Measurements from ENCODE around the gene TRUB2.

Gene TRUB2

DNA sequence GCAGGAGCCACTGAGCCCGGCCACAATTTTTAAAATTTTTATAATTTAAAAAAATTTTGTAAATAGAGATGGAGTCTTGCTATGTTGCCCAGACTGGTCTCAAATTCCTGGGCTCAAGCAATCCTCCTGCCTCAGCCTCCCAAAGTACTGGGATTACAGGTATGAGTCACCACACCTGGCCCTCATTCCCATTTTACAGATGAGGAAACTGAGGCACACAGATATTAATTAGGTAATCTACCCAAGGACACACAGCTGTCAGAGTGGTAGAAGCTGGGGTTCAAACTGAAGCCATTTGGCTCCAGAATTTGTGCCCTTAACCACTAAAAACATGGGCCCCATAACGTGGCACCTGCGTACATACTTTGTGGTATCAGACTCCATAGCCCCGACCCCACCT is 7.5 kb downstream of the TRUB2 start:
- Histone ChIP-seq H3K9me3 (ENCODE audit: insufficient read depth, low read length) (no peaks in the 10 kb centered on the region), H3K36me3 (ENCODE audit: insufficient read depth, insufficient read length, low read length) (peaks cover 62% of the 10 kb centered on the region), H3K4me3 (ENCODE audit: insufficient read length, low read depth) (no peak overlapping the region), H3K9ac (ENCODE audit: insufficient read length, low read depth) (no peak overlapping the region), H3K4me1 (ENCODE audit: insufficient read depth, insufficient read length) (no peaks in the 10 kb centered on the region), H3K27me3 (ENCODE audit: insufficient read depth, insufficient read length) (no peaks in the 10 kb centered on the region)
- TF ChIP-seq YY1 (IDR thresholded peaks at IDR 0.05; ENCODE audit: insufficient read depth, insufficient read length): no peak
- no peak for TF ChIP-seq ZNF274 (IDR thresholded peaks at IDR 0.05; ENCODE audit: low read depth, low read length)
- TF ChIP-seq SUZ12 (IDR thresholded peaks at IDR 0.05; ENCODE audit: extremely low read depth, insufficient read depth, insufficient read length): no peak
- DNase-seq (ENCODE audit: low read depth, low spot score): no peak

DNA sequence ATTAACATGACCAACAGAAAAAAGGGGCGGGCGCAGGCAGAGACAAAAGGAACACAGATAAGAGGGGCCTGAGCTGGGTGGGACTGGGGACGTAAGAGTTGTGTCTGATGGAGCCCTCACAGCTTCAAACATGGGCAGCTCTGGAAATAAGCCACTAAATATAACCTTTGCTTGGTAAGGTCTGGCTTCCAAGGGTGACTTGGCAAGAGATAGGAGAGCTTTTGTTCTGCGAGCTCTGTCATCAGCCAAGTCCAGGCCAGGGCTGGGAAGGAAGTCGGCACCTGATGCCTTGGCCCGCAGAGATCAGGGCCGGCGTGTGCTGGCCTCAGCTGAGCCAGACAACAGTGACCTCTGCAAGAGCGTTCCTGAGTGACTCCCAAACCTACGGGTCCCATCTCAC is 11.8 kb downstream of the TRUB2 start:
- Histone ChIP-seq H3K9ac (ENCODE audit: insufficient read length, low read depth) (no peak overlapping the region), H3K4me3 (ENCODE audit: insufficient read length, low read depth) (no peak overlapping the region), H3K9me3 (ENCODE audit: insufficient read depth, low read length) (no peaks in the 10 kb centered on the region), H3K4me1 (ENCODE audit: insufficient read depth, insufficient read length) (no peaks in the 10 kb centered on the region), H3K27me3 (ENCODE audit: insufficient read depth, insufficient read length) (no peaks in the 10 kb centered on the region), H3K36me3 (ENCODE audit: insufficient read depth, insufficient read length, low read length) (peaks cover 59% of the 10 kb centered on the region)
- no peak for DNase-seq (ENCODE audit: low read depth, low spot score)
- TF ChIP-seq ZNF274 (IDR thresholded peaks at IDR 0.05; ENCODE audit: low read depth, low read length) (no peak), YY1 (IDR thresholded peaks at IDR 0.05; ENCODE audit: insufficient read depth, insufficient read length) (no peak), SUZ12 (IDR thresholded peaks at IDR 0.05; ENCODE audit: extremely low read depth, insufficient read depth, insufficient read length) (no peak)

DNA sequence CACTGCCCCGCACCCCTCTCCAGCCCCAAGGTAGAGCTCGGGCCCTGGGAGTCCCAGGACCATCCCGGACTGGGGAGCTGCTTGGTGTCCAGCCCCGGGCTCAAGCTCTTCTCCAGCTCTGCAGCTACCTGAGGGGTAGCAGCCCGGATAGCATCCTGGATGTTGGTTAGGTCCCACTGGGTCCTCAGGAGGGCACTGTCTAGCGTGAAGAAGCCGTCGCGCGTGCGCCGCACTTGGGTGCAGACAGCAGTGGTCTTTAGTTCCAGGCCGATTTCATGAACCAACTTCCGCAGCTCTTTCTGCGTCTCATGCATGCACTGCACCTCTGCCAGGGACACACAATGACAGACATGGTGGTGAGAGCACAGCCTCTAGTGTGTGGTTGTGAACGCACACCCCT is 12.7 kb downstream of the TRUB2 start:
- peaks cover 5% of the 10 kb centered on the region for H3K4me1 ChIP-seq (ENCODE audit: insufficient read depth, insufficient read length)
- DNase-seq (ENCODE audit: low read depth, low spot score): no peak
- no peaks in the 10 kb centered on the region for H3K9me3 ChIP-seq (ENCODE audit: insufficient read depth, low read length)
- no peak overlapping the region for H3K9ac ChIP-seq (ENCODE audit: insufficient read length, low read depth)
- no peak for TF ChIP-seq YY1 (IDR thresholded peaks at IDR 0.05; ENCODE audit: insufficient read depth, insufficient read length)
- TF ChIP-seq SUZ12 (IDR thresholded peaks at IDR 0.05; ENCODE audit: extremely low read depth, insufficient read depth, insufficient read length): no peak
- TF ChIP-seq ZNF274 (IDR thresholded peaks at IDR 0.05; ENCODE audit: low read depth, low read length): no peak
- H3K27me3 ChIP-seq (ENCODE audit: insufficient read depth, insufficient read length): no peaks in the 10 kb centered on the region
- no peak overlapping the region for H3K4me3 ChIP-seq (ENCODE audit: insufficient read length, low read depth)
- H3K36me3 ChIP-seq (ENCODE audit: insufficient read depth, insufficient read length, low read length): peaks cover 54% of the 10 kb centered on the region

DNA sequence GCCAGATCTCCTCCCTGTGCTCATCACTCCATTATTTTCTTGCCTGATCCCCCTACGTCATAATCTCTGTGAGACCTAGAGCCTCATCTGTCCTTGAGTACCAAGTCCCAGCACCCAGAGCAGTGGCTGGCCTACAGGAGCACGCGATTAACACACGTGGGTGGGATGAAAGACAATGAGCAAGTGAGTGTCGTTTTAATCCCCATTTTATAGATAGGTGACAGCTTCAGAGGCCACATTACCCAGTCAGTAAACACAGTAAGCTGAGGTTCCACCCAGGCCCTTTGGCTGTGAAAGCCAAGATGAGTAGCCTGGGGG is 17.3 kb downstream of the TRUB2 start:
- TF ChIP-seq SUZ12 (IDR thresholded peaks at IDR 0.05; ENCODE audit: extremely low read depth, insufficient read depth, insufficient read length) (no peak), ZNF274 (IDR thresholded peaks at IDR 0.05; ENCODE audit: low read depth, low read length) (no peak), YY1 (IDR thresholded peaks at IDR 0.05; ENCODE audit: insufficient read depth, insufficient read length) (no peak)
- H3K4me1 ChIP-seq (ENCODE audit: insufficient read depth, insufficient read length): peaks cover 8% of the 10 kb centered on the region
- no peak overlapping the region for H3K4me3 ChIP-seq (ENCODE audit: insufficient read length, low read depth)

DNA sequence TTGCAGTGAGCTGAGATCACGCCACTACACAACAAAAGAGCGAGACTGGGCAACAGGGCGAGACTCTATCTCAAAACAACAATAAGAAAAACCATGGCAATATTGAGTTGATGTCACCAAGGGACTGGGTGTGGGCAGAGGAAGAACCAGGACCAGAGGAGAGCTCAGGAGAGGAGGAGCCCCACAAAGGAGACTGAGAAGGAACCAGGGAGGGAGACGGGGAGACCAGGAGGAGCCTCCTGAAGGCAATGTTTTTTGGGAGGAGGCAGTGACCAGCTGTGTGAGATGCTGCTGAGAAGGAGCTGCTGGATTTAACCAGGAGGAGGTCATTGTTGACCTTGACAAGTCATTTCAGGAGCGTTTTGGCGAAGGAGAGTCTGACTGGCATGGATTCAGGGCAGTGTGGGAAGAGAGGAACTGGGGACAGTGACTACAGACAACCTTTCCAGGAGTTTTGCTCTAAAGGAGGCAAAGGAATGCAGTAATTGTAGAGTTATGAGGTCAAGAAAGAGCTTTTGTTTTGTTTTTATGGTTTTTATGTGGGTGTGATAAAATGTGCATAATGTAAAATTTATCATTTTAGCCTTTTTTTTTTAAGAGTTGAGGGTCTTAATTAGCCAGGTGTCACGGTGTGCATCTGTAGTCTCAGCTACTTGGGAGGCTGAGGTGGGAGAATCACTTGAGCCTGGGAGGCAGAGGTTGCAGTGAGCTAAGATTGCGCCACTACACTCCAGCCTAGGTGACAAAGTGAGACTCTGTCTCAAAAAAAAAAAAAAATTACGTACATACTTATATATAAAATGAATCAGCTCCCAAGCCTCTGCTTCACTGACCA is 17.9 kb downstream of the TRUB2 start:
- Histone ChIP-seq H3K9ac (ENCODE audit: insufficient read length, low read depth) (no peak overlapping the region), H3K27me3 (ENCODE audit: insufficient read depth, insufficient read length) (no peaks in the 10 kb centered on the region), H3K36me3 (ENCODE audit: insufficient read depth, insufficient read length, low read length) (peaks cover 20% of the 10 kb centered on the region), H3K9me3 (ENCODE audit: insufficient read depth, low read length) (no peaks in the 10 kb centered on the region), H3K4me1 (ENCODE audit: insufficient read depth, insufficient read length) (peaks cover 8% of the 10 kb centered on the region), H3K4me3 (ENCODE audit: insufficient read length, low read depth) (no peak overlapping the region)
- DNase-seq (ENCODE audit: low read depth, low spot score): no peak
- no peak for TF ChIP-seq YY1 (IDR thresholded peaks at IDR 0.05; ENCODE audit: insufficient read depth, insufficient read length)
- TF ChIP-seq SUZ12 (IDR thresholded peaks at IDR 0.05; ENCODE audit: extremely low read depth, insufficient read depth, insufficient read length): no peak
- no peak for TF ChIP-seq ZNF274 (IDR thresholded peaks at IDR 0.05; ENCODE audit: low read depth, low read length)

More for the DNA sequence above, 17.3 kb downstream of the TRUB2 start:
- Histone ChIP-seq H3K27me3 (ENCODE audit: insufficient read depth, insufficient read length) (no peaks in the 10 kb centered on the region), H3K9ac (ENCODE audit: insufficient read length, low read depth) (no peak overlapping the region), H3K9me3 (ENCODE audit: insufficient read depth, low read length) (no peaks in the 10 kb centered on the region), H3K36me3 (ENCODE audit: insufficient read depth, insufficient read length, low read length) (peaks cover 25% of the 10 kb centered on the region)
- DNase-seq (ENCODE audit: low read depth, low spot score): no peak

DNA sequence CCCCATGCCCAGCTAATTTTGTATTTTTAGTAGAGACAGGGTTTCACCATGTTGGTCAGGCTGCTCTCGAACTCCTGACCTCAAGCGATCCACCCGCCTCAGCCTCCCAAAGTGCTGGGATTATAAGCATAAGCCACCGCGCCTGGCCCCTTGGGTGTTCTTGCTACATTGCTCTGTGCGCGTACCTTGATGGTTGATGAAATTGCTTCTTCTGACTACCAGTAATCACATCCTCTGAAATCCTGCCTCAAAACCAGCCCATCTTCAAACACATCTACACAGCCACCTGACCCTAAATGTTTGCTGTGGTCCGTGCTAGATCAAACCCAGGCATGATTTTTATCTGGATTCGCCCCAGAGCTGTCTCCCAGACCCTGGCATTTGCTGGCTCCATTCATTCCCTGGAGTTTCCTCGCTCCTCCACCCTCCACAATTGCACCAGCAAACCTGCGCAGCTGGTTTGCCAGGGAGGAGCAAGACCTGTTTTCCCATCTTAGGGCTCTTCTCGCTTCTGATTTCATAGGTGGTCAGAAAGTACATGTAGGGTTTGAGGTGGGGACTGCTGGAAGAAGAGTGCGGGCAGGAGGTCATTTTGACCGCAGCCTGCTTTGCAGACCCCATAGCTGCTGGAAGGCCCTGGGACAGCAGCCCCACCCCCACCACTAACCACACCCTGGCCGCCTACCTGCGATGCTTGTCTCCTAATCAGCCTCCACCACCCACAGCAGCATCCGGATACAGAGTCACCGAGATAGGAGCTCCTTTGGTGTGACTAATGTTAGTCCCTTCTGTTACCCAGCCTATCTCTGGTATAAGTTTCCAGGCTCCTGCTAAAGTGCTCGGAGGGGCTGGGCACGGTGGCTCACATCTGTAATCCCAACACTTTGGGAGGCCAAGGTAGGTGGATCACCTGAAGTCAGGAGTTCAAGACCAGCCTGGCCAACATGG is 23.4 kb downstream of the TRUB2 start:
- H3K36me3 ChIP-seq (ENCODE audit: insufficient read depth, insufficient read length, low read length): no peaks in the 10 kb centered on the region
- H3K9me3 ChIP-seq (ENCODE audit: insufficient read depth, low read length): no peaks in the 10 kb centered on the region
- TF ChIP-seq ZNF274 (IDR thresholded peaks at IDR 0.05; ENCODE audit: low read depth, low read length) (no peak), YY1 (IDR thresholded peaks at IDR 0.05; ENCODE audit: insufficient read depth, insufficient read length) (no peak), SUZ12 (IDR thresholded peaks at IDR 0.05; ENCODE audit: extremely low read depth, insufficient read depth, insufficient read length) (no peak)
- no peak overlapping the region for H3K9ac ChIP-seq (ENCODE audit: insufficient read length, low read depth)
- H3K4me1 ChIP-seq (ENCODE audit: insufficient read depth, insufficient read length): peaks cover 4% of the 10 kb centered on the region
- DNase-seq (ENCODE audit: low read depth, low spot score): no peak
- H3K4me3 ChIP-seq (ENCODE audit: insufficient read length, low read depth): no peak overlapping the region
- H3K27me3 ChIP-seq (ENCODE audit: insufficient read depth, insufficient read length): no peaks in the 10 kb centered on the region
